Calu3 (cell line): ENCODE measurements around the gene LSM10. TPM values are rescaled to one million over a fixed set of nuclear protein-coding genes. Genes with fewer than 3 reads are reported as not detected.

Experiments
- BruUV-seq: library from RNA; stranded (reverse); fragments of 400-500 nt; replicated peaks from 2 replicates; lab custom pipeline; 2021; lab: Mats Ljungman, UMichigan
- CTCF ChIA-PET: fragments of 300-600 bp; sonication (Branson Sonifier 250); formaldehyde crosslinking; loops from one replicate; lab custom pipeline; 2022; ENCODE audit warnings: antibody characterized with exemption; lab: Charles Lee
- DNase-seq: peaks from one replicate; pipeline ENCODE4 v3.0.0; 2022
- H3K27ac Mint-ChIP-seq: one replicate; pipeline ENCODE4 v1.8.0; 2022; ENCODE audit warnings: mixed read lengths; ENCODE audit not compliant: unreplicated experiment
- H3K27me3 Mint-ChIP-seq: one replicate; pipeline ENCODE4 v1.8.0; 2022; ENCODE audit warnings: mixed read lengths; ENCODE audit not compliant: unreplicated experiment
- H3K36me3 Mint-ChIP-seq: one replicate; pipeline ENCODE4 v1.8.0; 2022; ENCODE audit warnings: mild to moderate bottlenecking, moderate library complexity, mixed read lengths; ENCODE audit not compliant: insufficient read depth, unreplicated experiment
- H3K4me1 Mint-ChIP-seq: one replicate; pipeline ENCODE4 v1.8.0; 2022; ENCODE audit warnings: mild to moderate bottlenecking, low read depth, mixed read lengths; ENCODE audit not compliant: unreplicated experiment
- H3K4me3 Mint-ChIP-seq: one replicate; pipeline ENCODE4 v1.8.0; 2022; ENCODE audit warnings: mild to moderate bottlenecking, low read depth, moderate library complexity, mixed read lengths; ENCODE audit not compliant: unreplicated experiment
- H3K9me3 Mint-ChIP-seq: one replicate; pipeline ENCODE4 v1.8.0; 2022; ENCODE audit warnings: low read depth, mixed read lengths; ENCODE audit not compliant: unreplicated experiment
- intact Hi-C: fragments of 100-400 bp; cut with micrococcal nuclease; formaldehyde crosslinking; loops from one replicate; pipeline ENCODE4 v1.10.0; 2022; ENCODE audit not compliant: unreplicated experiment
- total RNA-seq: library from RNA; stranded (reverse); gene quantifications from 2 replicates; pipeline ENCODE4 v1.2.3, GENCODE V29; 2022
- TF ChIP-seq, protein P1 (sequence below): fragments of 200-600 bp; IDR thresholded peaks from one replicate; pipeline ENCODE4 v1.8.0; 2022; ENCODE audit warnings: antibody characterized with exemption; ENCODE audit not compliant: unreplicated experiment

Gene LSM10
- total RNA-seq, 1 experiment from 2014 or later: 35.2 TPM

DNA sequence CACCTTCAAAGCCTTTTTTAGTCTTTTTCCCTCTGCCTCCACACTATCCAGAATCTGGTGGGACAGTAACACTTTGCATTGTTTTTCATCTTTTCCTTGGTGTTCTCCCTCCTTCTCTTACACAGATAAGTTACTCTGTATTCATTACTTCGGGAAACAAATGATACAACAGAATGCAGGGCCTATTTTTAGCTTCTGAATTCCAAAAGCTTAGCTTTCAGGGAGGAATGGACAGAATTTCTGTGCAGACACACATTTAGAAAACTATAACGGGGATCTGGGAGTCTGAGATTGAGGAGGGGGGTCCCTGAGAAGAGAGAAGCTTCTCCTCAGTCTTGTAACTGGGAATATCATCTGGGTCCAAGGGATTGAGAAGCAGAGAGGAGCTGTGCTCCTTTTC is 8.4 kb downstream of the LSM10 start:
- DNase-seq: no peak
- no peaks in the 10 kb centered on the region for H3K9me3 Mint-ChIP-seq
- TF ChIP-seq, protein P1, sequence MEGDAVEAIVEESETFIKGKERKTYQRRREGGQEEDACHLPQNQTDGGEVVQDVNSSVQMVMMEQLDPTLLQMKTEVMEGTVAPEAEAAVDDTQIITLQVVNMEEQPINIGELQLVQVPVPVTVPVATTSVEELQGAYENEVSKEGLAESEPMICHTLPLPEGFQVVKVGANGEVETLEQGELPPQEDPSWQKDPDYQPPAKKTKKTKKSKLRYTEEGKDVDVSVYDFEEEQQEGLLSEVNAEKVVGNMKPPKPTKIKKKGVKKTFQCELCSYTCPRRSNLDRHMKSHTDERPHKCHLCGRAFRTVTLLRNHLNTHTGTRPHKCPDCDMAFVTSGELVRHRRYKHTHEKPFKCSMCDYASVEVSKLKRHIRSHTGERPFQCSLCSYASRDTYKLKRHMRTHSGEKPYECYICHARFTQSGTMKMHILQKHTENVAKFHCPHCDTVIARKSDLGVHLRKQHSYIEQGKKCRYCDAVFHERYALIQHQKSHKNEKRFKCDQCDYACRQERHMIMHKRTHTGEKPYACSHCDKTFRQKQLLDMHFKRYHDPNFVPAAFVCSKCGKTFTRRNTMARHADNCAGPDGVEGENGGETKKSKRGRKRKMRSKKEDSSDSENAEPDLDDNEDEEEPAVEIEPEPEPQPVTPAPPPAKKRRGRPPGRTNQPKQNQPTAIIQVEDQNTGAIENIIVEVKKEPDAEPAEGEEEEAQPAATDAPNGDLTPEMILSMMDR: no peak
- H3K4me3 Mint-ChIP-seq: no peak overlapping the region
- peak overlapping the region; percentile 56 for H3K27ac Mint-ChIP-seq
- peaks cover 28% of the 10 kb centered on the region for H3K4me1 Mint-ChIP-seq
- peaks cover 51% of the 10 kb centered on the region for H3K36me3 Mint-ChIP-seq
- no TSS peak for BruUV-seq
- H3K27me3 Mint-ChIP-seq: no peaks in the 10 kb centered on the region
- CTCF ChIA-PET: no interaction called here
- intact Hi-C loops: no loop called here

DNA sequence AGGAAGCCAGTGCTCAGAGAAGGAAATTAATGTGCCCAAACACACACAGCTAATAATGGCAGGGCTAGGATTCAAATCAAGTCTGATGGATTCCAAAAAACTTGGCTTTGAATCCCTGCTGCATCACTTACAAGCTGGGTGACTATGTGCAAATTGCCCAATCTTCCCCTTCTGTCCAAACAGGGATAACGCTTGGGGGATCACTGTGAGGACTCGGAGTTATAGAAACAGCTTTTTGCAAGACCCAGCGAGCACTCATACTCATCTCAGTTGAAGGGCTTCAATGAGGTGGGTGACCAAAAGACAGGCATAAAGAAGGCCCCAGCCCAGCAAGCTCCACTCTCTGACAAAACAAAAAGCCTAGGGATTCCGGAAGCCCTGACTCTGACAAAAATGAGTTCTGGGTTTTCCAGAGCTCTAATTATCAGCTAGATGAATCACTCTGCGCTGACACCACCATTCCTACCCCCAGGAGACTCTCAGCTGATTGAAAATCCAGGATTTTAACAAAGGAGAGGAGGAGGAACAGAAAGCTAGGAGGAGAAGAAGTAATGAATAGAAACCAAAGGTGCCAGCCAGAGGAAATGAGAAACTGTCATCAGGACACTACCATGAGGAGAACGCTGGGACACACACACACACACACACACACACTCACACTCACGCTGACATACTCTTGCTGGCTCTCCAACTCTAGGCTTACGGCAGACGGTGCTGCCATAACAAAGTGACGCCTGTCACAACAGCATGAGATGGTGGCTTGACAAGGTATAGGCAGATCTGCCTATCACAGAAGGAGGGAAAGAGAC is 10.4 kb downstream of the LSM10 start:
- Mint-ChIP-seq H3K4me3 (peak overlapping the region; percentile 90), H3K27ac (peak overlapping the region; percentile 100), H3K27me3 (no peaks in the 10 kb centered on the region), H3K36me3 (peaks cover 62% of the 10 kb centered on the region), H3K9me3 (no peaks in the 10 kb centered on the region), H3K4me1 (peaks cover 43% of the 10 kb centered on the region)
- no peak for DNase-seq
- no TSS peak for BruUV-seq
- TF ChIP-seq, protein P1: no peak
- intact Hi-C loops: no loop called here
- CTCF ChIA-PET: interaction anchor here (0.6 to 2.1 kb wide), 9 partner anchors 10 to 1545 kb away, joined by 3 to 12 read pairs (median 6); partner anchors contain the start of gene LSM10

DNA sequence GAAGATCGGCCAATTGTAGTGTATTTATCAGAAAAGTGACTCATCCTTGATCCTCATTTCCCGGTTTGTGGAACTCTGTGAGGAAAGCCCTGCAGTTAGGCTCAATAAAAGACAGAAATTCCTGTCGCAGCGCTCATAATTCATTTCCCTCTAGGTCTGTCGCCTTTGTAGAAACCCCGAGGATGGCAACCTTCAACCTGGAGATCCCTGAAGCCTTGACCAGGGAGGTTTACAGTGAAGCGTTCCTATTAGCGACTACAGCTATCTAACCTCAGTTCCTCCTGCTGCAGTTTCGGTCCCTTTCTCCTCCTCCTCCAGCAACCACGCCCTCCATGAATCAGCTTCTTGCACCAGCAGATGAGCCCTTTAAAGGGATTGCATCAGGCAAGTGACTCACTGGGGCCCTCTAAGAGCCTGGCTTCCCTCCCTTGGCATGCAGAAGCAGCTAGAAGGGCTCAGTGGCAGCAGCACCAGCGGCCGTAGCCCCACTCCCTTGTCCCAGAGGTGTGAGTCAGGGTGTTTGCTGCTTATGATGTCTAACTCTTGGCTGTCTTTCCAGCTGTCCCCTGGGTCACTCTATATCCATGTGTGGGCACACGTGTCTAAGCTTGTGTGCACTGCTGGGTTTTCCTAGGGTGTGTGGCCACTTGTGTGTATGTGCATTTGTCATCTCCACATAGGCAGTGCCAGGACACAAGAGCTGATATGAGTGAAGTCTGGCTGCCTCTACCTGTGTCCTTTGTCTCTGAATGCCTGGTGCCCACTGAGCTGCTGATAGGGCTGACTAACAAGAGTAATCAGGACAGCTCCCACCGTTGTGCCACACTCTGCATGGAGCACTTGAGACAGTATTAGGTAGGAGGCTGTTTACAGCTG is 11.2 kb downstream of the LSM10 start:
- TF ChIP-seq, protein P1: no peak
- no peaks in the 10 kb centered on the region for H3K27me3 Mint-ChIP-seq
- peak; percentile 95 for DNase-seq
- intact Hi-C loops: no loop called here
- H3K36me3 Mint-ChIP-seq: peaks cover 60% of the 10 kb centered on the region
- peak overlapping the region; percentile 100 for H3K27ac Mint-ChIP-seq
- TSS peak; percentile 60 for BruUV-seq
- H3K4me1 Mint-ChIP-seq: peaks cover 50% of the 10 kb centered on the region
- H3K4me3 Mint-ChIP-seq: peak overlapping the region; percentile 90
- CTCF ChIA-PET: interaction anchor here (0.6 to 2.1 kb wide), 8 partner anchors 11 to 1546 kb away, joined by 3 to 12 read pairs (median 7); partner anchors contain the start of gene LSM10
- no peaks in the 10 kb centered on the region for H3K9me3 Mint-ChIP-seq
